Breast epithelium (tissue), 4 donors: Measurements from ENCODE around the gene KRT16. TPM values are rescaled to one million over a fixed set of nuclear protein-coding genes. Genes with fewer than 3 reads are reported as not detected.
"Not testable (repeated sequence)": the region's sequence is repeated elsewhere in the genome, so short reads cannot be mapped to it uniquely, and the experiment has no call there.

Experiments used
- DNase-seq, 2 donors: peaks; one replicate each; pipeline ENCODE4 v3.0.0-alpha.2; 2019; ENCODE audit warnings: low spot score in 2 of 2
- H3K27ac ChIP-seq, 2 donors: fragments of 200-600 bp; sonication (generic) in 1 of 2; one replicate each; pipeline ENCODE4 v1.5.1; 2016 to 2019; ENCODE audit warnings: mild to moderate bottlenecking in 1 of 2
- H3K27me3 ChIP-seq, 2 donors: fragments of 200-600 bp; sonication (generic) in 1 of 2; one replicate each; pipeline versions ENCODE4 v1.5.1 to v1.6.0; 2017 to 2019; ENCODE audit warnings: control low read depth in 1 of 2, mild to moderate bottlenecking in 1 of 2
- H3K36me3 ChIP-seq: fragments of 200-600 bp; one replicate; pipeline ENCODE4 v1.5.1; 2019
- H3K4me1 ChIP-seq, 2 donors: fragments of 200-600 bp; sonication (generic); one replicate each; pipeline ENCODE4 v1.5.1; 2016 to 2019; ENCODE audit warnings: control low read depth in 1 of 2
- H3K4me3 ChIP-seq, 3 donors: fragments of 200-600 bp; sonication (generic); 1 replicate in 2 of 3; 2 replicates in 1 of 3; pipeline ENCODE4 v1.5.1; 2016 to 2019; ENCODE audit warnings: mild to moderate bottlenecking in 3 of 3, moderate library complexity in 2 of 3
- H3K9me3 ChIP-seq, 2 donors: fragments of 200-600 bp; sonication (generic) in 1 of 2; one replicate each; pipeline ENCODE4 v1.5.1; 2016 to 2019; ENCODE audit warnings: control low read depth in 1 of 2
- CTCF ChIP-seq, 3 donors: fragments of 450-650 bp; IDR thresholded peaks; one replicate each; pipeline ENCODE4 v1.5.1; 2016 to 2017; ENCODE audit warnings: antibody characterized with exemption in 3 of 3, mild to moderate bottlenecking in 3 of 3, moderate library complexity in 3 of 3
- POLR2A ChIP-seq: fragments of 450-650 bp; IDR thresholded peaks from one replicate; pipeline ENCODE4 v1.6.1; 2016; ENCODE audit warnings: antibody characterized with exemption, mild to moderate bottlenecking, moderate library complexity
- POLR2AphosphoS5 ChIP-seq, 3 donors: sonication (generic); formaldehyde crosslinking; IDR thresholded peaks; one replicate each; pipeline ENCODE4 v1.6.1; 2017; ENCODE audit warnings: antibody characterized with exemption in 3 of 3
- intact Hi-C: fragments of 100-400 bp; cut with DNase I; formaldehyde crosslinking; loops from one replicate; pipeline ENCODE4 v1.15.1; 2023; ENCODE audit warnings: low total_unique reads
- total RNA-seq, 3 donors: library from RNA; depleted of rRNA; stranded (reverse); fragments of >200 nt; gene quantifications; one replicate each; pipeline ENCODE4 v1.1.0, GENCODE V29; 2016

Gene KRT16
- 100 to 1,000 TPM in 1 of 3 donors, 10 to 100 TPM in 1, 1 to 10 TPM in 1; 2.6 to 100 (median 51.8) TPM for total RNA-seq

- H3K9me3 ChIP-seq, H3K36me3 ChIP-seq, intact Hi-C loops, H3K27me3 ChIP-seq, H3K4me1 ChIP-seq: not testable (repeated sequence)
- TF ChIP-seq POLR2AphosphoS5 (IDR thresholded peaks at IDR 0.05), result peak in 1 of 3 donors; percentile 29
- peak within 1 kb of the TSS in 2 of 3 donors; percentile 22 to 37 for H3K4me3 ChIP-seq
- DNase-seq, result peak; percentile 72 to 88
- H3K27ac ChIP-seq, result peak within 1 kb of the TSS; percentile 79 to 85
These were observed at the start of gene KRT16 for GRCh38 chr17:41612376-41613160. Gene KRT16 (minus strand): TSS chr17:41612767. CDS start chr17:41612688, 79 bp downstream.

GRCh38 chr17:41660221-41660711 lies 47.7 kb upstream of the KRT16 start:
- Histone ChIP-seq H3K27ac (peak overlapping the region; percentile 48 to 97), H3K36me3 (no peaks in the 10 kb centered on the region), H3K9me3 (no peaks in the 10 kb centered on the region), H3K4me3 (no peak overlapping the region), H3K4me1 (peaks cover 25 to 39% of the 10 kb centered on the region in 2 donors), H3K27me3 (no peaks in the 10 kb centered on the region)
- intact Hi-C loops, result no loop called here
- TF ChIP-seq POLR2A (no peak), POLR2AphosphoS5 (IDR thresholded peaks at IDR 0.05) (no peak), CTCF (IDR thresholded peaks at IDR 0.05) (no peak)
- no peak for DNase-seq

GRCh38 chr17:41659427-41660212 lies 47.1 kb upstream of the KRT16 start:
- TF ChIP-seq CTCF (IDR thresholded peaks at IDR 0.05), result no peak
- no peak for TF ChIP-seq POLR2A
- Histone ChIP-seq H3K4me3 (no peak overlapping the region), H3K4me1 (peaks cover 31 to 45% of the 10 kb centered on the region in 2 donors), H3K27ac (peak overlapping the region; percentile 97 to 100), H3K36me3 (no peaks in the 10 kb centered on the region), H3K27me3 (no peaks in the 10 kb centered on the region), H3K9me3 (no peaks in the 10 kb centered on the region)
- intact Hi-C loops, result loop anchor here (10.0 kb wide), 2 partner anchors 115 to 745 kb away; no protein-coding TSS in a partner anchor
- no peak for DNase-seq

GRCh38 chr17:41658846-41659245 lies 46.3 kb upstream of the KRT16 start:
- peaks cover 34 to 49% of the 10 kb centered on the region in 2 donors for H3K4me1 ChIP-seq
- no peaks in the 10 kb centered on the region for H3K9me3 ChIP-seq
- no peak overlapping the region for H3K4me3 ChIP-seq
- no peak for DNase-seq
- TF ChIP-seq POLR2A (no peak), CTCF (IDR thresholded peaks at IDR 0.05) (no peak), POLR2AphosphoS5 (IDR thresholded peaks at IDR 0.05) (no peak)
- H3K27me3 ChIP-seq, result no peaks in the 10 kb centered on the region
- H3K27ac ChIP-seq, result peak overlapping the region; percentile 97 to 100
- no peaks in the 10 kb centered on the region for H3K36me3 ChIP-seq
- intact Hi-C loops, result loop anchor here (10.0 kb wide), 2 partner anchors 114 to 744 kb away; no protein-coding TSS in a partner anchor

GRCh38 chr17:41657936-41658335 lies 45.4 kb upstream of the KRT16 start:
- no peak for TF ChIP-seq POLR2AphosphoS5 (IDR thresholded peaks at IDR 0.05)
- TF ChIP-seq CTCF (IDR thresholded peaks at IDR 0.05), result no peak
- no peak for TF ChIP-seq POLR2A
- intact Hi-C loops, result loop anchor here (10.0 kb wide), 2 partner anchors 113 to 743 kb away; no protein-coding TSS in a partner anchor
- DNase-seq, result no peak
- Histone ChIP-seq H3K4me1 (peaks cover 39 to 56% of the 10 kb centered on the region in 2 donors), H3K4me3 (no peak overlapping the region), H3K36me3 (no peaks in the 10 kb centered on the region), H3K9me3 (no peaks in the 10 kb centered on the region), H3K27ac (peak overlapping the region; percentile 97 to 100), H3K27me3 (no peaks in the 10 kb centered on the region)
